Measurements from ENCODE around the gene FNIP2.

DNA sequence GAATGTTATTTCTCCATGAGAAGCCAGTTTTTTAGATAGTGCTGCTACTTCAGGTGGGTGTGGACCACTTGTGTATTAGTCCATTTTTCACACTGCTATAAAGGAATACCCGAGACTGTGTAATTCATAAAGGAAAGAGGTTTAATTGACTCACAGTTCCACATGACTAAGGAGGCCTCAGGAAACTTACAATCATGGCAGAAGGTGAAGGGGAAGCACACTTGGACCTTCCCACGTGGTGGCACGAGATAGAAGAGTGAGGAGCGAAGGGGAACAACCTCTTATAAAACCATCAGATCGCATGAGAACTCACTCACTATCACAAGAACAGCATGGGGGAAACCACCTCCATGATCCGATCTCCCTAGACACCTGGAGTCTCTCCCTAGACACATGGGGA is 42.2 kb upstream of the FNIP2 start:
- TF ChIP-seq, protein P1, sequence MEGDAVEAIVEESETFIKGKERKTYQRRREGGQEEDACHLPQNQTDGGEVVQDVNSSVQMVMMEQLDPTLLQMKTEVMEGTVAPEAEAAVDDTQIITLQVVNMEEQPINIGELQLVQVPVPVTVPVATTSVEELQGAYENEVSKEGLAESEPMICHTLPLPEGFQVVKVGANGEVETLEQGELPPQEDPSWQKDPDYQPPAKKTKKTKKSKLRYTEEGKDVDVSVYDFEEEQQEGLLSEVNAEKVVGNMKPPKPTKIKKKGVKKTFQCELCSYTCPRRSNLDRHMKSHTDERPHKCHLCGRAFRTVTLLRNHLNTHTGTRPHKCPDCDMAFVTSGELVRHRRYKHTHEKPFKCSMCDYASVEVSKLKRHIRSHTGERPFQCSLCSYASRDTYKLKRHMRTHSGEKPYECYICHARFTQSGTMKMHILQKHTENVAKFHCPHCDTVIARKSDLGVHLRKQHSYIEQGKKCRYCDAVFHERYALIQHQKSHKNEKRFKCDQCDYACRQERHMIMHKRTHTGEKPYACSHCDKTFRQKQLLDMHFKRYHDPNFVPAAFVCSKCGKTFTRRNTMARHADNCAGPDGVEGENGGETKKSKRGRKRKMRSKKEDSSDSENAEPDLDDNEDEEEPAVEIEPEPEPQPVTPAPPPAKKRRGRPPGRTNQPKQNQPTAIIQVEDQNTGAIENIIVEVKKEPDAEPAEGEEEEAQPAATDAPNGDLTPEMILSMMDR (conservative IDR thresholded peaks at IDR 0.05; ENCODE audit: low read depth, low read length): no peak
- no peak for TF ChIP-seq EZH2 (IDR thresholded peaks at IDR 0.05; ENCODE audit: borderline replicate concordance, low read depth, low read length, poor library complexity, severe bottlenecking)

Data from A673 (cell line).